Measurements from ENCODE around the gene GPR25. TPM values are rescaled to one million over a fixed set of nuclear protein-coding genes. Genes with fewer than 3 reads are reported as not detected.

Gene GPR25
- total RNA-seq, 1 donor from 2014 or later = not detected

- no peak overlapping the region for H3K4me3 Mint-ChIP-seq
- no peaks in the 10 kb centered on the region for H3K36me3 Mint-ChIP-seq
- no peak for TF ChIP-seq CTCF (conservative IDR thresholded peaks at IDR 0.05)
- H3K27ac Mint-ChIP-seq = no peak overlapping the region
- peaks cover 33% of the 10 kb centered on the region for H3K4me1 Mint-ChIP-seq (ENCODE audit: unreplicated experiment)
- H3K9me3 Mint-ChIP-seq = no peaks in the 10 kb centered on the region
- DNase-seq (ENCODE audit: extremely low spot score, unreplicated experiment) = no peak
- peaks cover 7% of the 10 kb centered on the region for H3K27me3 Mint-ChIP-seq
These were observed 15.1 kb downstream of the GPR25 start for GRCh38 chr1:200887772-200888348.

GRCh38 chr1:200888349-200888838 lies 15.6 kb downstream of the GPR25 start:
- no peak overlapping the region for H3K4me3 Mint-ChIP-seq

GRCh38 chr1:200889571-200889970 lies 16.8 kb downstream of the GPR25 start:
- Mint-ChIP-seq H3K27ac (no peak overlapping the region), H3K27me3 (peaks cover 7% of the 10 kb centered on the region)

More at GRCh38 chr1:200888349-200888838, 15.6 kb downstream of the GPR25 start:
- Mint-ChIP-seq H3K27me3 (peaks cover 7% of the 10 kb centered on the region), H3K9me3 (no peaks in the 10 kb centered on the region), H3K27ac (no peak overlapping the region), H3K36me3 (no peaks in the 10 kb centered on the region), H3K4me1 (ENCODE audit: unreplicated experiment) (peaks cover 39% of the 10 kb centered on the region)
- no peak for TF ChIP-seq CTCF (conservative IDR thresholded peaks at IDR 0.05)
- no peak for DNase-seq (ENCODE audit: extremely low spot score, unreplicated experiment)

GRCh38 chr1:200890027-200890426 lies 17.2 kb downstream of the GPR25 start:
- Mint-ChIP-seq H3K4me3 (peak overlapping the region; percentile 98), H3K27ac (no peak overlapping the region), H3K36me3 (no peaks in the 10 kb centered on the region), H3K27me3 (peaks cover 7% of the 10 kb centered on the region), H3K9me3 (no peaks in the 10 kb centered on the region), H3K4me1 (ENCODE audit: unreplicated experiment) (peaks cover 53% of the 10 kb centered on the region)
- no peak for TF ChIP-seq CTCF (conservative IDR thresholded peaks at IDR 0.05)
- no peak for DNase-seq (ENCODE audit: extremely low spot score, unreplicated experiment)

More at GRCh38 chr1:200889571-200889970, 16.8 kb downstream of the GPR25 start:
- H3K36me3 Mint-ChIP-seq = no peaks in the 10 kb centered on the region
- DNase-seq (ENCODE audit: extremely low spot score, unreplicated experiment) = no peak
- peaks cover 51% of the 10 kb centered on the region for H3K4me1 Mint-ChIP-seq (ENCODE audit: unreplicated experiment)
- H3K4me3 Mint-ChIP-seq = peak overlapping the region; percentile 19
- no peak for TF ChIP-seq CTCF (conservative IDR thresholded peaks at IDR 0.05)
- no peaks in the 10 kb centered on the region for H3K9me3 Mint-ChIP-seq

GRCh38 chr1:200890818-200891773 lies 18.3 kb downstream of the GPR25 start:
- TF ChIP-seq CTCF (conservative IDR thresholded peaks at IDR 0.05) = peak; percentile 80
- peak overlapping the region; percentile 97 for H3K27ac Mint-ChIP-seq
- no peaks in the 10 kb centered on the region for H3K36me3 Mint-ChIP-seq
- H3K4me1 Mint-ChIP-seq (ENCODE audit: unreplicated experiment) = peaks cover 53% of the 10 kb centered on the region
- H3K9me3 Mint-ChIP-seq = no peaks in the 10 kb centered on the region
- peaks cover 7% of the 10 kb centered on the region for H3K27me3 Mint-ChIP-seq
- peak; percentile 77 for DNase-seq (ENCODE audit: extremely low spot score, unreplicated experiment)
- H3K4me3 Mint-ChIP-seq = peak overlapping the region; percentile 98

Measured in type B pancreatic cell (in vitro differentiated cells).